Measurements from ENCODE around the gene TMOD1.

The TMOD1 gene

DNA sequence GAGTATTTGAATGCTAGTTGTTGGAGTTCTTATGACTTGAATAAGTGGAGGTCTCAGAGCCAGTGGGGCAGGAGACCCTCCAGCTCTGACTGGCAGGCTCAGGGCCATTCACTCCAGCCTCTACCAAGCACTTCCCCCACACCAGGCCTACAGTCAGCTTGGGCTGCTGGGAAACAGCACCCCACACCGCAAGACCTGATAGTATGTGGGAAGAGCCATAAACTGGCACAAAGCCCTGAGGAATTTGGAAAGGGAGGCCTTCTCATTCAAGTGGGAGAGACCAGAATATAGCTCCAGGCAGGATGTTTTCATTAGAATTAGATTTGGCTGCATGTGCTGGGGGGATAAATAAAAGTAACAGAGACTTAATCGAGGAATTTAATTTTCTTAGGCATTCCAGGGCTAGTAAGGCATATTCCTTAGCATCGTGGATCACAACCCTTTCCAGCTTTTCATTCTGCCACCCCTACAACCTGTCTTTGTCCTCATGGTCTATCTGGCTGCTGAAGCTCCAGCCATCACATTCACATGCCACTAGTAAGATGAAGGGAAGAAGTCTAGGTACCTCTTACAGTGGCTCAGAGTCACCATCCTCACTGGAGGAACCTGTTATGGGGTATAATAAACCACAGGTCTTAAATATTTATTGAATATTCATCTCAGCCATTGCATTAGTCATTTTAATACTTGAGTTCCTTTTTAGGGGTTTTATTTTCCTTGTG lies 47.5 kb downstream of the TMOD1 start:
- DNase-seq: no peak

DNA sequence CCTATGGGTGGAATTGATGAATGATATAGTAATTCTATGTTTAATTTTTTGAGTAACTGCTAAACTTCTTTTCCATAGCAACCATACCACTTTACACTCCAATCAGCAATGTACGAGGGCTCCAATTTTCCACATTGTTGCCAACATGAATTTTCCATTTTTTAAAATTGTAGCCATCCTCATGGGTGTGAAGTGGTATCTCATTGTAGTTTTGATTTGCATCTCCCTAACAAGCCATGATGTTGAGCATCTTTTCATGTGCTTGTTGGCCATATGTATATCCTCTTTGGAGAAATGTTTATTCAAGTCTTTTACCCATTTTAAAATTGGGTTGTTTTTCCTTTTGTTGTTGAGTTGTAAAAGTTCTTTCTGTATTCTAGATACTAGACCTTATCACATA lies 48.9 kb downstream of the TMOD1 start:
- DNase-seq: no peak

DNA sequence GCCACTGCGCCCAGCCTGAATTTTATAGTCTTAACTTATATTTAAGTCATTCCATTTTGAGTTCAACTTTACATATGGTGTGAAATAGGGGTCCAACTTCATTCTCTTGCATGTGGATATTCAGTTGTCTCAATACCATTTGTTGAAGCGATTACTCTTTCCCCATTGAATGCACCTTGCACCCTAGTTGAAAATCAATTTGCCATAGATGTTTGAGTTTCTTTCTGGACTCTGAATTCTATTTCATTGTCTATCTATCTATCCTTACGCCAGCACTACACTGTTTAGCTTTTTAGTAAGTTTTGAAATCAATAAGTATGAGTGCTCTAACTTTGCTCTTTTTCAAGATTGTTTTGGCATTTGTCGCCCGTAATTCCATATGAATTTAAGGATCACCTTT lies 49.8 kb downstream of the TMOD1 start:
- no peak for DNase-seq

DNA sequence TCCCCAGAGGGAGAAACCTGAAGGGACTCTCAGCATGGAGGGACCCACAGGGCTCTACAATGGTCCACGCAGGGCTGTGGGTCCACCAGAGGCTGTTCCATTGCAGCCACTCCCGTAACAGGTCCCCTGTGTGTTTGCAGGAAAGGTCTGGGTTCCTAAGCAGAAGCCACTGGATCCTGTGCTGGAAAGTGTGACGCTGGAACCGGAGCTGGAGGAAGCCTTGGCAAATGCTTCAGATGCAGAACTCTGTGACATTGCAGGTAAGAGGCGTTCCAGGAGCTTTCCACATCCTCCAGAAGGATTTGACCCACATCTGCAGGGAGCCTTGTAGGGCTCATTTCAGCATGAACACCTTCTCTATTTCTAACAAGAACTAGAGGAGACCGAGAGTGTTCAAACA lies 51.7 kb downstream of the TMOD1 start:
- no peak for DNase-seq

DNA sequence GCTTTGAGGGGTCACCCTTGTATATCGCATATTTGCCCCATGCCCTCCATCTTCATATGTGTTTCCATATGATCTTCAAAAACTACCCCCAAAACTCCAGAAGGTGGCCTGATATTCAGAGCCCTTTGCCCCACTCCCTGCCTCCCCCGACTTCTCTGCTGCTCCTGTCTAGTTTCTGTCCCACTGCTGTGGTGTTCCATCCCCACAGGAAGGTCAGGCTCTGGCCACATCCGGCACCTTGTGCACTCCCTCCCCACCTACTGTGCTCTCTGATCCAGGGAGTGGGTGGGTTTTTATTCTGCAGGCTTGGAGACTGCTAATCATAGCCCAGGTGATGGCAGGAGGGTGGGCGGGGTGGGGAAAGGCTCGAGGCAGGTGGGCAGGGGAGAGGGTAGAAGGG lies 52.4 kb downstream of the TMOD1 start:
- no peak for DNase-seq

DNA sequence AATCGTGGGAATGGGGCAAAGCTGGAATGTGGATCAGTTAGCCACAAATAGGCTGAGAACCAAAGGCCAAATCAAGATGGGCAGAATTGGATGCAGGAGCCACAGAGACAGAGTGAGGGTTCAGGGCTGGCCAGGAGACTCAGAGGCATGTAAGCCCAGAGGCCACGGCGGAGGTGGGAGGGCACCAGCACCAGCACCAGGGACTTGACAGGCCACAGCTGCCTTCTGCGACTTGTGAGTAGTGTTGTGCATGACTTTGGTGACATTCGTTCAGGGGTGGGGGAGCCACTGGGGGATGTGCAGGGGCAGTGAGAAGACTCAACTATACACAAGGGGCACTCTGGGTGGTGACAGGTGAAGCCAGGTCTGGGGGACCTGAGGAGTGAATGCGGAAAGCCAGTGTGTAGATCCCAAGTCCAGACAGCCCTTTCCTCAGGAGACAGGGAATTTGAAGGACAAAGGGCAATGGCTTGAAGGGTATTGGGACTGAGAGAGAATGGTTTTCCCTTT lies 53.2 kb downstream of the TMOD1 start:
- no peak for DNase-seq

DNA sequence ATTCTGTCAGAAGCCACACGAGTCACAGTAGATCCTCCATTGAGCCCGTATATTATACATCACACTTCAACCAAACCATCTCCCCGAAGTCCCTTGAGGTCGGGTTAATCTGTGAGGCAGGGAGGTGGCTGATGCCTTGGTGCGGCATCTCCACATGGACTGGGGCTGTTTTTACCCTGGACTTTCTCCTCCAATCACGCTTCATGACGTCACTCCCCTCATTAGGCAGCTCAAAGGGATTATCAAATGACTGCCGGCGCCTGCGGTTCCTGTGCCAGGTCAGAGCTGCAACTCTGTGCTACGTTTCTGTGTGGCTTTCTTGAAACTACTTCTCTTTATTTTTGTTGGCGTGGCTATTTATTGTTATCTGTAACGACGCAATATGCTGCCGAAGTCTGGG lies 53.7 kb downstream of the TMOD1 start:
- DNase-seq: no peak

DNA sequence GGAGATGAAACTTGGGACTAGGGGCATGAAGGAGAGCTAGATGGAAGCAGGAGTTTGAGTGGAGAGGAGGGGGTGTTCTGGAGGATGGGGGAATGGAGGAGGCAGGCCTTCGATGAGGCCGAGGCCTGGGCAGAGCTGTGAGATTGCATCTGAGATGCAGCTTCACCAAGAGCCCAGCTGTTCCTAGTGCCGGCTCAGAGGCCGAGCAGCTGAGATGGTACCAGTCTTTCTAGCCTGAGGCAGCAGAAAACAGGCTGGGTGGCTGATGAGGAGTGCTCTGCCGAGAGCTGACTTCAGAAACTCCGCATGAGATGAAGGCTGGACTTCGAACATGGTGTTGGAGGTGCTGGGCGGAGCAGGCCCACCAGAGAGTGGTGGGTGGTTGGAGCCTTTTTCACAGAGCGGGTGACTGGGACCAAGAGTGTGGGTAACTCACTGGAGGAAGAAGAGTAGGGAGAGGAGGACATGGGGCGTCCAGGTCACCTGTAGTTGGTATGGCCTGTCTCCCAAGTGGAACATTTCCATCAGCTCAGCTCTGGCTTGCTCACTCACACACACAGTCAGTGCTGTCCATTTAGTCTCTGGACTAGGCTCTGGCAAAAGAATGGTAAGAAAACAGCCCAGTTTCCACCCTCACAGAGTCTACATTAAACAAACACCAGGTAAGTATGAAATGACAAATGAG lies 54.7 kb downstream of the TMOD1 start:
- no peak for DNase-seq

DNA sequence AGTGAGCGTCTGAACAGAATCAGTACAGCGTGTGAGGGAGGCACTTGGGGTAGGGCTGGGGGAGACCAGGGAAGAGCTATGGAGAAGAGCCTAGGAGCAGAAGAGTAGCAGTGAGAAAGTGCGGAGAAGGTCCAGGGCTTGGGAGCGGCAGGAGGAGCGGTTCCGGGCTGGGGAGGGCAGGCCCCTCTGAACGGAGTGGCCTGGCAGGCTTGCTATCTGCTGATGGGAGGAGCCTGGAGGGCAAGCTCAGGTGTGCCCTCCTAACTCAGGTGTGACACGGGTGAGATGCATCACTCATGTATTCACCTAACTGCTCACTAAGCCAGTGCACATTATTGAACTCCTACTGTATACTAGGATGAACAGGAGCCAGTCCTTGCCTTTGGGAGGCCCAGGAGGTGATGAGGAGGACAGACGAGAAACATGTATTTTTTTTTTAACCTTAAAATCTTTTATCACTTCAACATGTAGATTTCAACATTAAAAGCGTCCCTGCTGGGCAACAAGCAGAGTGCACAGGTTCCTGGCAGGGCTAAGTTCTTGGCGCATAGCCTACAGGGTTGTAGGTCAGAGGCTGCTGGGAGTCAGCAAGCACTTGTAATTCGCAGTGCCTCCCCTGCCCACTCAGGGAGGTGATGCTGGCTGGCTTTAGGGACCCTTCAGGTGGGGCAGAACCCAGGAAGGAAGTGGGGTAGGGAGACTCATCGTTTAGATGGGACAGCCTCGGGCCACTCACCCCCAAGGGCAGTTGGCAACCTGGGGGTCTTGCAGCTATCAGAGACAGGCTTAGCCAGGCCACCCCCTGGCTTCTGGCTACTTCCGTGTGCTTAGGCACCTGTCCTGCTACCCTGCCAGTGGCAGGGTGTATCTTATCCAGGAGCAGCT lies 55.5 kb downstream of the TMOD1 start:
- no peak for DNase-seq

DNA sequence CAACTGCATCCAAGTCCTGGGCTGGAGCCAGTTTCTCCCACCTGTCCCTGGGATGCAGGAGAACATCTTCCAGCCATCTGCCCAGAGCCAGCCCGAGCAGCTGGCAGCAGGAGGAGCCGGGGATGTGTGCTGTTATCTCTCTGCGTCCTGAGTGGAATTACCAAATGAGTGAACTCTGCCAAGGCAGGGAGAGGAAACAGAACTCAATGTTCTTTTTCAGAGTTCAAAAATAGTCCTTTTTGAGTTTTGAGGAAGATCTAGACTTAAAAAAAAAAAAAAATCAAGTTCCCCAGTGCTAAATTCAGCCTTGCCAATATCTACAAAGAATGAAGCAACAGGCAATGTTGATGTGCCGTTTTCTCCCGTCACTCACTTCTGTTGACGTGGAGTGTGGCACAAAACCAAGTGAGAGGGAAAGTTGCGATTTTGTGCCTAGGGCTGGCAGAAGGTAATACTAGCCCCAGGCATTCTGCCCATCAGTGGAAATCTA lies 56.2 kb downstream of the TMOD1 start:
- DNase-seq: no peak

DNA sequence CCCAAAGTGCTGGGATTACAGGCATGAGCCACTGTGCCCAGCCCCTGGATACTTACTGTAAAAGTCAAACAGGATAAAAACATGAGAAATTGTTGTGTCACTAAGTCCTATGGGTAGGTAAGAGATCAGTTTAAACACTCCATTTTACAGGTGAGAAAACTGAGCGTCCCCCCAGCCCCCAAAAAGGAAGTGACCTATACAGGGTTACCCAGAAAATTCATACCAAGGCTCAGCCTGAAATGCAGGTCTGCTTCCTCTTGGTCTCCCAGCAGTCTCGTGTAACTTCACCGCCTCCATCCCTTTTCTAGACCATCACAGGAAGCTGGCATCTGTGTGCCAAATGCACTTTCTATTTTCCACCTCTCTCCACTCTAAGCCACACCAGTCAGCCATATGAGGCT lies 57.2 kb downstream of the TMOD1 start:
- DNase-seq: no peak

DNA sequence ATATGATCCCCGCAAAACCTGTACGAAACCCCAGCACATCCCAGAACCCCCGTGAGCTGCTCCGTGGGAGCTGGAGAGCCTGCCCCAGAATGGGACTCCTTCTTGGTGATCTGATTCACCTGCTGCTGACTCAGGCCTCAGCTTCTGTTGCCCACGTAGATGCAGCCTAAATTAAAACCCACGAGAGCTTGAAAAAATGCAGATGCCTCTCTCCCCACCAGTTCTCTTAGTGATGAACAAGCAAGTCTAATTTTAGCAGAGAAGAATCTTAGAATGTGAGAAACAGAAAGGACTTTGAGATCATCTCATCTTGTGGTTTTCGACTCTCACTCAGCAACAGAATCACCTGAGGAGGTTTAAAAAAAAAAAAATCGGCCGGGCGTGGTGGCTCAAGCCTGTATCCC lies 57.6 kb downstream of the TMOD1 start:
- no peak for DNase-seq

DNA sequence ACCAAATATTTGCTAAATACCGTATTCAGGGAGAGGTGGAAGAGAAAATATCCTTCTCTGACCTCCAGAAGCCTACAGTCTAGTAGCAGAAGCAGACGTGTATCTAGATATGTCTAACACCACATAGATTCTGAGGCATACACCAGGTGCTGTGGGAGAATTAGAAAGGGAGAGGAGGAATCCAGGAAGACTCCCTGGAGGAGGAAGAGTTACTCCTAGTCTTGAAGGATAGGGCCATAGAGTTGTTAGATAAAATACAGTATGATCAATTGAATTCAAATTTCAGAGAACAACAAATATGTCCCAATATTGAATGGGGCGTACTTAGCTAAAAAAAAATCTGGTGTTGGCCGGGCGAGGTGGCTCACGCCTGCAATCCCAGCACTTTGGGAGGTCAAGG lies 58.7 kb downstream of the TMOD1 start:
- DNase-seq: no peak

DNA sequence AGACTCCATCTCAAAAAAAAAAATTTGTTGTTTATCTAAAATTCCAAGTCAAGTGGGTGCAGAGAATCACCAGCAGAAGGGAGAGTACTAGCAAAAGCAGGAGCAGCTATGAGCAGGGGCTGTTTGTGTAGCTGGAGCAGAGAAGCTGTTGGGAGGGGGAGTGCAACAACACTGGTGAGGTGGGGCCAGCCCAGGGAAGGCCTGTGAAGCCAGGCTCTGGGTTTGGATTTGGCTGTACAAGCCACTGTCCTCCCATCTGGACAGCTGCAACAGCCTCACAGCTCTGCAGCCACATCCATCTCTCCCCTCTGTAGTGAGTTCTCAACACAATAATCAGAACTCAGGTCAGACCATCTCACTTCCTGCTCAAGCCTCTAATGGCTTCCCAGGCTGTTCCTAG lies 59.4 kb downstream of the TMOD1 start:
- DNase-seq: no peak

DNA sequence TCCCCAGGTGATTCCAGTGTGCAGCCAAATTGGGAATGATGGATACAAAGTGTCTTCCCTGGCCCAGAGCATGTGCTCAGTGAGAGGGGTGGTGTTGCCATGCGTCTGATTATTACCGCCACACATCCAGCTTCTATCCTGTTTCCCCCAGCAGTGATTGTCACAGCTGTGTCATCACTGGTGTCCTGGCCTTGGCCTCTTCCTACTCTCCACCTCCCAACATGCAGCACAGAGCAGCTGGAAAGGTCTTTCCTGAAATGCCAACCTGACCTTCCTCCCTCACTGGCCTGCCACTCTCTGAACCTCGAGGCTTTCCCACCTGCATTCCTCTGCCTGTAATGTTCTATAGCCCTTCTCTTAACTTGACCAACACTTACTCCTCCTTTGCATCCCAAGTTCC lies 60.0 kb downstream of the TMOD1 start:
- DNase-seq: no peak

DNA sequence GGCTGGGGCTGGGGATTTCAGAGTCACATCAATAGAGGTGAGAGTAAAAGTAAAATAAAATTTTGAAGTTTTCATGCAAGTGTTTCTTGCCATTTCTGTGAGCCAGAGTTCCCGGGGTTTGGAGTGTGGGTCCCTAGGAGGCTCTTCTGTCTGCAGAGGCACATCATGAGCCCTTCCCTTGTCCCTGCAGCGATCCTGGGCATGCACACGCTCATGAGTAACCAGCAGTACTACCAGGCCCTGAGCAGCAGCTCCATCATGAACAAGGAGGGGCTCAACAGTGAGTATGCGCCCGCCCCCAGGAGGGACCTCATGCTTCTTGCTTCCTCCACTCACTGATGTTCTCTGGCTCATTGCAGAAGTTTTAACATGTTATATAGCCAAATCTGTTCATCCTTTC lies 61.1 kb downstream of the TMOD1 start:
- DNase-seq: no peak

DNA sequence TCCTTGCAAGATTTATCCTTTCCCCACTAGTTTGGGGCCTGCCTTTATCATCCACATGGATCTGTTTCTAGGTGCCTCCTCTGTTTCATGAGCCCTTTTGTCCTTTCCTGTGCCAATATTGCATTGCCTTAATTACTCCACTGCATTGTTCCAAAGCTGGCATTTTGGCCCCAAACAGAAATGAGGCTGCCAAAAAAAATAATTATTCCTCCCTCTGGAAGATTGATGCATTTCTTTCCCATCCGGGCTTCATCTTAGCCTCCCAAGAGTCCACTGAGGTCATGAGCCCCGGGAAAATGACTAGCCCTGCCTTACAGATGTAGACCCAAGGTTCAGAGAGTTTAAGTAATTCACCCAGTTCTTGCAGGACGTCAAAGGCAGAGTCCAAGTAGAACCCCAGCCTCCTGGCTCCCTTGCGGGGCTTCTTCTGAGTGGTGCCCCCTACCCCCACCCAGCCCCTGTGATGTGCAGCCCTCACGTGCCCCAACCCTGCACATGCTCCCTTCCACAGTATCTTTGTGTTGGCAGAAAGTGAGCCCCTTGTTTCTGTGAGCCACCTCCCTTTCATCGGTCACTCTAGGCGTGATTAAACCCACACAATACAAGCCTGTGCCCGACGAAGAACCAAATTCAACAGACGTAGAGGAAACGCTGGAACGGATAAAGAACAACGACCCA lies 62.1 kb downstream of the TMOD1 start:
- no peak for DNase-seq

DNA sequence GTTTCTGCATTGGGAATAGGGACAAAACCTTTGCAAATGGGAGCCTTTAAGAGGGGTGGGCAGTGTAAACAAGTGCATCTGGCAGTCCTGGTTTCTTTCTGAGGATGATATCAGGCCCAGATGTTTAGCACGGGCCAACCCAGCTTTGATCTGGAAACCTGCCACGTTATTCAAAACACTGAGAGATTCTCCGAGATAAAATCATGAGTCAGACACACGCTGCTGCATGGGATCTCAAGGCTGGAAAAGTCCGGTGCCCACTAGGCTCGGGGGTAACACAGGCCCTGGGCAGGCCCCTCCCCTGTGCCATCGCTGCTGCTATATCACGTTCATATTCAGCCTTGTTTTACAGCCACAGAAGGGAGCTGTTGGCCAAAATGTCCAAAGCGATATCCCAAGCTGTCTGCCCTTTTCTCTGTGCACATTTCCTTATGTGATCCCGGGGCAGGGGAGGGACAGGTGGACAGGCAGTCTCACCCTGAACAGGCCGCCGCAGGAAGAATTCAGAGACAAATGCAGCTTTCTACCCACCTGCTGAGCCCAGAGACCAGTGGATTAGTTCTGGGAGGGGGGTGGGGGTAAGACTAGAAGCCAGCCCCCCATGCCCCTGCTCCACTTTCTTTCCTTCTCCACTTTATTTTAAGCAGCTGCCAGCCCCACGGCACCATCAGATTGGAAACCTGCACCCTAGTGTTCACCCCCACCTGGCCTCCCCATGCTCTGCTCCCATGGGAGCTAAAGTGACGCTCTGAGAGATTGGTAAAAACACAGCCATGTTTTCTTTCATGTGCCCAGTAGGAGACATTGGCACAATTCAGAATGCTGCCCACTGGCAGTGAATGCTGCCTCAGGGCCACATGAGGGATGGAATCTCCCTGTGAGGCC lies 63.1 kb downstream of the TMOD1 start:
- no peak for DNase-seq

DNA sequence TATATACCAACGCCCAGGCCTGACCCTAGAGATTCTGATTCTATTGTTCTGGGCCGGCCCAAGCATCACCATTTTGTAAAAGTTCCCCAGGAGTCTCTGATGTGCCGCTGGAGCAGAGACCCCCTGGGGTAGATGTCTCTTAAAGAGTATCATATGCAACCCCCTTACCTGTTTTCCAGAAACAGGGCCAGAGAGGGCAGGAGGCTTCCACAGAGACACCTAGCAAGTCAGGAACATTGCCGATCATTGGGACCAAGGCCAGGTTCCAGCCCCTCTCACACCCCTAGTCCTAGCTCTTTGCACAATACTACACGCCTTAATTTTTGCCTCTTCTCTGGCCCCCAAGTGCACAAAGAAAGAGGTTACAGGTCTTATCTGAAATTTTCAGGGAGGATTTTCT lies 63.8 kb downstream of the TMOD1 start:
- no peak for DNase-seq

DNA sequence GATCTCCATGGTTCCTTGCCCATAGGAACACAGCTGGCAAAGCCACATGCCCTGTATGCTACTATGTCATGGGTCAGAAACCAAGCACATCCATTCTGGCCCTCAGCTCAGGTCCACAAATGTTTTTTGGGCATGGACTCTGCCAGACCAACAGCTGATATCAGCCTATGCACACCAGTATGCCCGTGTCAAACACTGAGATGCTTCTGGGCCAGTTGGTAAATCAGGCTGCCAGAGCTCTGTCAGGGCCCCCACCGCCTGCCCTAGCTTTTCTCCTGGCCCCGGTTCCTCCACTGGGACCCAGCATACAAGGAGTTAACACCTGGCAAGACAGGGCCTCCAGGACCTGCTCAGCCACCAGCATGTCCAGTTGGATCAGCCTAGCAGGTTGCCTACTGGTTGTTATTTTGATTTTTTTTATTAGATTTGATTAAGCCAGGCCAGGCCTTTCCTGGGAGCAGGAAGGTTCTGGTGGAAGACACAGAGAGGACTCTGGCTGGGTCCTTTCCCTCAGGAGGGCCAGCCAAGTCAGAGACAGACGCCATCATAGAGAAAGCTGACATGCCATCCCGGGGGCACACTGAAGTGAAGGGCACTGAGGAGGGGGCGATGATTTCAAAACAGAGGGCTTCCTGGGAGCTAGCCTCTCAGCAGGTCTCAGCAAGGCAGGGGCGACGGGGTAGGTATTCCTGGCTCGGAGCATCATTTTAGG lies 65.9 kb downstream of the TMOD1 start:
- DNase-seq: no peak

DNA sequence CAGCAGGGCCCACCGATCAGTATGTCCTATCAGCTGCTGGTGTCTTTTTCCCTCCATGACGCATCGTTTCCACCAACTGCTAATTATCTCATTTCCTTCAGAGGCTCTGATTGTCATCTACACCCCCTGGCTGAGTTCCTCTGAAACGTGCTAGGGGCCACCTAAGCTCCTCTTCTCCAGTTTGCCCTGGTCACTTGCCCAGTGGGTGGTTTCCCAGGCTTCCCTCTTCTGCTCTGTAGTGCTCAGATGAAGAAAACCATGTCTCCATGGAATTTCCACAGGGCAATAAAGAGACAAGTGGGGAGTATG lies 66.4 kb downstream of the TMOD1 start:
- no peak for DNase-seq

All from CD4-positive, alpha-beta T cell treated with Interleukin-6 for 4 hours (primary cell).